GM18951 (cell line): ENCODE data around the gene KIF4A.
"Not testable (repeated sequence)": the region's sequence is repeated elsewhere in the genome, so short reads cannot be mapped to it uniquely, and the experiment has no call there.

Experiments used
- POLR2A ChIP-seq: IDR thresholded peaks from 4 replicates; pipeline ENCODE4 v1.6.1; 2011; ENCODE audit warnings: mild to moderate bottlenecking; ENCODE audit not compliant: insufficient read length, insufficient read depth; ENCODE audit errors: extremely low read depth
- in situ Hi-C: fragments of 300-500 bp; cut with MboI; formaldehyde crosslinking; loops from one replicate; pipeline ENCODE4 v1.12.0; 2022; ENCODE audit warnings: low sequenced_read_pairs, mixed read lengths, inconsistent platforms; ENCODE audit not compliant: unreplicated experiment

Gene KIF4A

GRCh38 chrX:70264784-70265183 lies 25.1 kb upstream of the KIF4A start:
- in situ Hi-C loops = no loop called here
- no peak for TF ChIP-seq POLR2A

- TF ChIP-seq POLR2A = no peak
- in situ Hi-C loops = no loop called here
Observed at GRCh38 chrX:70268034-70268433, 21.9 kb upstream of the KIF4A start, which contains the start of gene ARR3. ARR3 (plus strand) TSS chrX:70268334; CDS start chrX:70269386, 1,052 bp downstream.

GRCh38 chrX:70274029-70274428 lies 15.9 kb upstream of the KIF4A start:
- in situ Hi-C loops = not testable (repeated sequence)

- in situ Hi-C loops = no loop called here
- no peak for TF ChIP-seq POLR2A
Observed at GRCh38 chrX:70279081-70279480, 10.8 kb upstream of the KIF4A start.

GRCh38 chrX:70280573-70280972 lies 9.3 kb upstream of the KIF4A start:
- in situ Hi-C loops = no loop called here
- TF ChIP-seq POLR2A = no peak

GRCh38 chrX:70281951-70282350 lies 8.0 kb upstream of the KIF4A start, which contains the start of gene RAB41:
RAB41 (plus strand) TSS chrX:70282172; CDS start chrX:70282218, 46 bp downstream.
- in situ Hi-C loops = no loop called here
- TF ChIP-seq POLR2A = no peak

GRCh38 chrX:70289168-70289792 lies 624 bp upstream of the KIF4A start:
- in situ Hi-C loops = no loop called here

GRCh38 chrX:70292788-70293187 lies 2.9 kb downstream of the KIF4A start:
- no peak for TF ChIP-seq POLR2A
- in situ Hi-C loops = no loop called here

More at GRCh38 chrX:70289168-70289792, 624 bp upstream of the KIF4A start:
- TF ChIP-seq POLR2A = no peak

- in situ Hi-C loops = no loop called here
- TF ChIP-seq POLR2A = no peak
Observed at GRCh38 chrX:70293621-70294020, 3.7 kb downstream of the KIF4A start.

GRCh38 chrX:70301716-70302115 lies 11.8 kb downstream of the KIF4A start:
- in situ Hi-C loops = no loop called here
- no peak for TF ChIP-seq POLR2A

GRCh38 chrX:70313503-70313902 lies 23.6 kb downstream of the KIF4A start:
- TF ChIP-seq POLR2A = no peak
- in situ Hi-C loops = no loop called here

- in situ Hi-C loops = no loop called here
- TF ChIP-seq POLR2A = no peak
Observed at GRCh38 chrX:70322784-70323183, 32.9 kb downstream of the KIF4A start.

- in situ Hi-C loops = not testable (repeated sequence)
Observed at GRCh38 chrX:70323628-70324027, 33.7 kb downstream of the KIF4A start.

- in situ Hi-C loops = no loop called here
- TF ChIP-seq POLR2A = no peak
Observed at GRCh38 chrX:70324326-70324725, 34.4 kb downstream of the KIF4A start.

- in situ Hi-C loops = no loop called here
- TF ChIP-seq POLR2A = no peak
Observed at GRCh38 chrX:70331161-70331560, 41.3 kb downstream of the KIF4A start.
